ENCODE data around the gene WNT7B.
"Not testable (repeated sequence)": the region's sequence is repeated elsewhere in the genome, so short reads cannot be mapped to it uniquely, and the experiment has no call there.

WNT7B gene

DNA sequence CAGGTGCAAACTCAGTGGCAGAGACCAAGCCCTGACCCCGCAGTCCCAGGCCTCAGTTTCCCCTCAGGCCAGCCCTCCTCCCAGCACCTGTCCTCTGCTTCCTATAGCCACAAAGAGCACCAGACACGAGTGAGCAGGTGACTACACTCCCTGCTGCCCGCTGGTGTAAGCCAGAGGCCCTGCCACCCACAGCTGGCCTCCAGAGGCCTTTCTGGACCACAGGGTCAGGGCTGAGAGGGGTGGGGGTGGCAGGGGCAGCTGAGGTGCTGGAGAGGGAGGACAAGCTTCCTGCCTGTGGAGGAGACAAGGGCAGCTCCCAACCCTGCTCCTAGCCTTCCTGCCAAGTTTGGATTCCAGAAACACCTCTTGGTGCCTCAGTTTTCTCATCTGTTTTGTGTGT lies 31.3 kb upstream of the WNT7B start:
- no peak for DNase-seq (ENCODE audit: low read depth in 2 of 2)

DNA sequence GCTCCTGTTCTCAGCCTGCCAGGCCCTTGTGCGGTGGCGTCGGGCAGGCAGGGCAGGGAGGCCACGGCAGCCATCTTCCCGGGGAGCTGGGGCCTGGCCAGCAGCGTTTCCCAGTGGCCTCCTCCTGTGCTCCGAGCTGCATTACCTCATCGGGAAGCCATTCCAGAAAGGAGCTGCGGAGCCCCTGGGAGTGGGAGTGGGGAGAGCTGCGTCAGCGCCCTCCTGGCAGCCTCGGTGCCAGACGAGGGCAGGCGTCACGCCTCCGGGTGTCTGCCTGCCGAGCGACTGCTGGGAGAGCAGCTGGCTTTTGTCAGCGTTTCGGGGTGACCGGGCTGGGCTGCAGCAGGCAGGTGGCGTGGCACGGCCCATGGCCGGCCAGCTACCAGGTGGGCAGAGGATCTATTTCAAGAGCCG lies 30.9 kb upstream of the WNT7B start:
- DNase-seq (ENCODE audit: low read depth in 2 of 2) = no peak

GRCh38 chr22:46007003-46007847 lies 30.3 kb upstream of the WNT7B start:
- DNase-seq (ENCODE audit: low read depth in 2 of 2) = no peak

DNA sequence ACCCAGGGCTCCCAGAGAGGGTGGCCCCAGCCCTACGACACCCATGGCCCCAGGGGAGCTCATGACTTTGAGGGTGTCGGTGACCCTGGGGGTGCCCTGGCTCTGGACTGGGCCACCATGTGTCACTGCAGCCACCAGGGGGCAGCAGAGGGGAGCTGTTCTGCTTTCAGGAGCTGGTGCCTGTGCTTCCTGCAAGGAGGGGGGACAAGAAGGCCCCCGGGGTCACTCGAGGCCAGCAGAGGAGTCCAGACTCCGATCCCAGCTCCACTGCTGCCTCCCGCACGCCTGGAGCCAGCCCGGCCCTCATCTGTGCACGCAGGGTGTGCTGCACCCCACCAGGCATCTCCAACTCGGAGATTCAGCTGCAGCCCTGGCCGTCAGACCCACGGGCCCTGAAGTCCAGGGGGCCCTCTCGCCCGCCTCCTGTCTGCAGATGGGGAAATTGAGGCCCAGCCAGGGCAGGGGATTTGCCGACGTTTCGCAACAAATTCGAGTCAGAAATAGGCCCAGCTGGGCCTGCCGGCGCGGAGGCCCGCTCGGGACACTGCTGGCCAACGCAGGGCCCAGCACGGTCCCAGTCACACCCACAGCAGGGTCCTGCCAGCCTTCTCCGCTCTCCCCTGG lies 29.5 kb upstream of the WNT7B start:
- peak; percentile 74 to 76 for DNase-seq (ENCODE audit: low read depth in 2 of 2)

DNA sequence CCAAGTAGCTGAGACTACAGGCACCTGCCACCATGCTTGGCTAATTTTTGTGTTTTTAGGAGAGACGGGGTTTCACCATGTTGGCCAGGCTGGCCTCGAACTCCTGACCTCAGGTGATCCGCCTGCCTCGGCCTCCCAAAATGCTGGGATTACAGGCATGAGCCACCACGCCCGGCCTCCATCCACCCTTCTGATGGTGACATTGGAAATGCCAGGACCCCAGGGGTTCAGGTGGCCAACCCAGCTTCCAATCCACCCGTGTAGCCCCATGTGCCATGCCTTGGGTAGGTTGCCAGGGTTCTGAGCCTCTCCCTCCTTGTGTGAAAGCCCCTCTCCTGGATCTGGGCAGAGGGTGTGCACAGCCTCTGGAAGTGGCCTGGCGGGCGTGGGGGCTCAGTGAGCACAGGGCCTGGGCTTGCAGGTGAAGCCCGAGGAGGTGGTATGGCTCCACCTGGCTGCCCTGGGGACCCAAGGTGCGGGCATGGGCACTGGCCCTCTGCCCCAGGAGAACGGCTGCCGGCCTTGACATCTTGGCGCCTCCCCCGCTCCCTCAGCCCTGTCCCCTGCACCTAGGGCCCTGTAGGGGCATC lies 28.2 kb upstream of the WNT7B start:
- not testable (repeated sequence) for DNase-seq (ENCODE audit: low read depth in 2 of 2)

- DNase-seq (ENCODE audit: low read depth in 2 of 2) = no peak
Observed at GRCh38 chr22:46004105-46004866, 27.3 kb upstream of the WNT7B start.

DNA sequence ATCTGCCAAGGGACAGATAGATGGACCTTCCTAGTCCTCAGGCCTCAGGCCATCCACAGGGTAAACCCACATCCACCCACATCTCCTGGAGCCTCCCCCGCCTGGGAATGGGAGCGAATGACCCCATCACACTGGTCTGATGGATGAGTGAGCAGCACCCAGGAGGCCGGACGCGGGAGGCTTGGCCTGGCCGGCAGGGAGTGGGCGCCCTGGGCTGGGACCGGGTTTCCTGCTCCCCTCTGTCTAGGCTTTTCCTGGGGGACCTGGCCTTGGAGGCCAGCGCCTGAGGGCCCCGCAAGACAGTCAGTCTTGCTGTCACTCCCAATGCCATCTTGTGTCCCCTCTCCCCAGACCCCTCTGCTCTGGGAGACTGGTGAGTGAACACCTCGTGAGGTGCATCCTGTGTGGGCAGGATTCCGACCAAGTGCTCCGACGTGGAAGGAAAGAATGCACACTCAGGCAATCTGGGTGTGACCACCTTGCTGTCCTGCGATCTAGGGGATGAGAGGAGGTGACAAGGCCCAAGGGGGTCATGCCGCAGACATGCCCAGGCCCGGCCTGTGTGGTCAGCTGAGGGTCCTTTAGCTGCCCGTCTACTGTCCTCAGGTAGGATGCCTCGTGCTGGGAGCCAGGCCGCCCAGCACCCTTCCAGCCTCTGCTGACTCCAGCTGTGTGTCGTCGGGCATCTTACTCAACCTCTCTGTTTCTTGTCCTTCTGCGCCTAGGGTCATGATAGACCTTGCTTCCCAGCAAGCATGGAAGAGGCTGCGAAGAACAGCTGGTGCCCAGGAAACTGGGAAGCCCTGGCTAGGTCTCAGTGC lies 26.5 kb upstream of the WNT7B start:
- DNase-seq (ENCODE audit: low read depth in 2 of 2) = no peak

- DNase-seq (ENCODE audit: low read depth in 2 of 2) = no peak
Observed at GRCh38 chr22:46002757-46003270, 25.9 kb upstream of the WNT7B start.

GRCh38 chr22:46001426-46002106 lies 24.6 kb upstream of the WNT7B start:
- no peak for DNase-seq (ENCODE audit: low read depth in 2 of 2)

DNA sequence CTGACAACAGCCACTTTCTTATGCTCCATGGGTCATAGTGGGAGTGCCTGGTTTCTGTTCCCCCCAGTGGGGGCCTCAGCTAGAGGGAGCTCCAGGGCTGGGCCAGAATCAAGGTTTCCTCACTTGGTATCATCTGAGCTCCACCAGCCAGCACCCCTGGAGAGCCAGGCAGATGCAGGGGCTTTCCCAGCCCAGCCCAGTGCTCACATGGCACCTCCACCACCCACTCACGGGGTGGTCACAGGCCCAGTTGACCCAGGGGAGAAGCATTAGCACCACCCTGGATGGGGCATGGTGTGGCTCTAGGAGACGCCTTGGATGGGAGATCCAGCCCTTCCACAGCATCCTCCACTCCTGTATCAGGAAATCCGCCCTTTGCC lies 24.1 kb upstream of the WNT7B start:
- no peak for DNase-seq (ENCODE audit: low read depth in 2 of 2)

DNA sequence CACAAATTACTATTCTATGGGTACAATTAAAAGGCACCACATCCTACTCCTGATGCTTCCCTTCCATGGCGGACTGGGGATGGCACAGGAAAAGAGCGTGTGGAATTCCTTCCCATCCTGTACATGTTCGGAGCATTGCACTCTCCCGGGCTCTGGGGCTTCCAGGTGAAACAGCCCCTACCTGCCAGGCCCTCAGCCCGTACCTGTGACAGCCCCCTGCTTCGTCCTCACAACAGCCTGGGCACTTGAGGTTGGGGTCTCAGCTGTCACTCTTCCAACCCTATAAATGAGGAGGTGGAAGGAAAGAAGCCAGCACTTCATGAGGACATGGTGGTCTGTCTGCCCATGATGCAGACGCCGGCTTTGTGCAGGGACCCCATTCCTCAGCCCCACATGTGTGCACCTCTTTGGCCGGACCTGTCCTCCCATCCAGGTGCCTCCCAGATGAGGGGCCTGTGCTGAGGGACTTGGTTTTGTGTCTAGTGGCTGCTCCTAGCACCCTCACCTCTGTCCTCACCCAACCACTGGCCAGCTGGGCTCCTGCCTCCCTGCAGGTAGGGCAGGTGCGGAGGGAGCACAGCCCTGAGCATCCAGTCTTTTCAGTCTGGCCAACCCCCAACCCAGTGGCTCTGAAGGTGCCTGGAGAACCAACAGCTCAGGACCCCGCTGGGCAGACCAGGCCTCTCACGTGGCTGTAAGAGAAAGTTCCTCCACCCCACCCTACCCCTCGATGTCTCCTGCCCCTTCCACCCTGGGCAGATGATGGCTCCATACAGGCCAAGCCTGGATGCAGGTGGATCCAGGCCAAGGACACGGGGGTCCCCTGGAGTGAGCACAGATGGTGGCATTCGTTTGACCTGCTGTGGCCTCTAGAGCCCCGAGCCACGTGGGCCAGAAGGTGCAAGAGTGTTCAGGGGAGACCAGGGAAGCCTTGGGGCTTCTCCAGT lies 23.4 kb upstream of the WNT7B start:
- no peak for DNase-seq (ENCODE audit: low read depth in 2 of 2)

DNA sequence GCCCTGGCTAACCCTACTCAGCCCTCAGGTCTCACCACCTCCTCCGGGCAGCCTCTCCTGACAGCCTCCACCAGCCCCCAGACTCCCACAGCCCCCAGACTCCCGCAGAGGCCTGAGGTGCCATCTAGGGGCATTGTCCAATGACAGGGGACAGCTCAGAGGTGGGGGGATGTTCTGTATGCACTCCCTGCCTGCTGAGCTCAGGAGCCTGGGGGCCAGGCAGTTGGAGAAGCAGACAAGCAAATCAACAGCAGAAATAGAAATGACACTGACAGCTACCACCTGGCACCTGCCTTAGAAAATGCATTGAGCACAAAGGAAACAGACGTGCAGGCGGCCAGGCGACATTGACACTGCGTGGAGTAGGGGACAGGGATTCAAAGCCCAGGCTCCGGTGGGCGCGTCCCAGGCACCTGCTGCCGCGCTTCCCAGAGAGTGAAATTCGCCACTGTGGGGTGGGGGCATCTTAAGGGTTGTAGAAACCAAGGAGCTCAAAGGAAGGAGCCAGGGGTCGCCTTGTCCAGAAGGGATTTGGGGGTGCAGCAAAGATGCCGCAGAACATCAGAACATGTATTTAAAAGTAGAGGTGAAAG lies 22.5 kb upstream of the WNT7B start:
- no peak for DNase-seq (ENCODE audit: low read depth in 2 of 2)

- no peak for DNase-seq (ENCODE audit: low read depth in 2 of 2)
Observed at GRCh38 chr22:45998638-45999378, 21.8 kb upstream of the WNT7B start.

DNA sequence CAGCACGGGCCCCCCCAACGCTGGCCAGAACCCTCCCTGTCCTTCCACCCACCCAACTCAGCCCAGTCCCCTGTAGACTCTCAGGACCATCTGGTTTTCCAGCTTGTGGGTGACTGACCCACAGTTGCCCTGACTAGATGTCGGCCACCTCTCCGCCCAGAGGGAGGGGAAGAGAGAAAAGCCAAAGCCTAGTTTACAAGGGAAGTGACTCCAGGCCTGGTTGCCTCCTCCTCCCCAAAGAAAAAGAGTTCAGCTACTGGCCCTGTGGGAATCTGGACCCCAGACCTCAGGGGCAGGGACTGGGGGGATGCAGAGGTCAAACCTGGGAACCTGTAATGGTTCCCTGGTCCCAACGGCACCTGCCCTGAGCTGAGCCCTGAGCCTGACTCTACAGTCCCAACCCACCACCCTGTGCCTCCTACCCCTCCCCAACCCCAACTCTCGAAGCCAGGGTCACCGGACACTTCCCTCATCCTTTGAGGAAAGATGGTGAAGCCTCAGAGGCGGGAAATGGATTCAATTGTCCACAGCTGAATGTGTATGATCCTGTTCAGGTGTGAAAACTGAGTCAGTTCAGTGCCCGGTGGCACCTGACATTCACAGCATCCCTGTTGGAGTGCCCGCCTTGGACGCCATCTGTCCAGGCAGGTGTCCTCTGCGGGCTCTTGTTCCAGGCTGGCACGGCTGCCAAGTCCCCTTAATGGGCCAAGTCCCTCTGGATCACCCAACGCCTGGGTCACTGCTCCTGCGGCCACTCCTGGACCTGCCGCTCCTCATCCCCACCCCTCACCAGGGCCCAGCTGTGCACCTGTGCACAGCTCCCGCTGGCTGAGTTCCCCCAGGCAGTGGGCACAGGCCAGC lies 21.0 kb upstream of the WNT7B start:
- DNase-seq (ENCODE audit: low read depth in 2 of 2) = no peak

DNA sequence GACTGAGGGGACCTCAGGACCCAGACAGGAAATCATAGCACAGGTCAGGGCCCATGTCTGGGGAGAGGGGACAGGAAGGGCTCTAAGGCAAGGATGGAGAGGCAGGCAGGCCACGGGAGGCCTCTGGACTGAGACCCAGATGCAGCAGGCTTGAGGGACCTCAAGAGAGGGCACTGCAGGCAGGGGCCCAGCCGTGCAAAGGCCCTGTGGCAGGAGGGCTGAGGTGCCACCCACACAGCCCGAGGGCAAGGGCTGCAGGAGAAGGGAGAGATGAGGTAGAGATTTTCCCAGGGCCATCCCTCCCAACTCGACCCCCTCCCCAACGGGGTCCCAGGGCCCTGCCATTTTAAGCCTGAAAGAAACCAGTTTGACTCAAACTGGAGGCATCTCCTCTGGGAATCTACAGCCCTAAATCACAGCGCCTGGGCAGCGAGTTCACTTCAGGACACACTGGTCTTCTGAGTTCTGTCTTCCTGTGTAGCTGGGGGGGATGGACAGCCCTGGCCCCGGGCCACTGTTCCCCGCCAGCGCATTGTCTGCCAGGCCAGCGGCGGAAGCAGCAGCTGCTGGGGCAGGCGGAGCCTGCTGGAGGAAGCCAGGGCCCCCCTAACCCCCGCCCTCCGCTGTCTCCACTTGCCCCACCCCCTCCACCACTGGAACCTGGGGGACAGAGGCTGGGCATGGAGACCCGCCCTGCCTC lies 20.3 kb upstream of the WNT7B start:
- no peak for DNase-seq (ENCODE audit: low read depth in 2 of 2)

- no peak for DNase-seq (ENCODE audit: low read depth in 2 of 2)
Observed at GRCh38 chr22:45996241-45997076, 19.5 kb upstream of the WNT7B start.

Data from stimulated activated CD8-positive, alpha-beta memory T cell treated with anti-CD3 and anti-CD28 coated beads, Interleukin-15, amount 100 ng/mL, for 48 hours (primary cell).